ENCODE data around the gene OR6C70. TPM values are rescaled to one million over a fixed set of nuclear protein-coding genes. Genes with fewer than 3 reads are reported as not detected.
"Not testable (repeated sequence)": the region's sequence is repeated elsewhere in the genome, so short reads cannot be mapped to it uniquely, and the experiment has no call there.

Gene OR6C70
- total and polyA plus RNA-seq, 2 donors from 2014 or later, result not detected

DNA sequence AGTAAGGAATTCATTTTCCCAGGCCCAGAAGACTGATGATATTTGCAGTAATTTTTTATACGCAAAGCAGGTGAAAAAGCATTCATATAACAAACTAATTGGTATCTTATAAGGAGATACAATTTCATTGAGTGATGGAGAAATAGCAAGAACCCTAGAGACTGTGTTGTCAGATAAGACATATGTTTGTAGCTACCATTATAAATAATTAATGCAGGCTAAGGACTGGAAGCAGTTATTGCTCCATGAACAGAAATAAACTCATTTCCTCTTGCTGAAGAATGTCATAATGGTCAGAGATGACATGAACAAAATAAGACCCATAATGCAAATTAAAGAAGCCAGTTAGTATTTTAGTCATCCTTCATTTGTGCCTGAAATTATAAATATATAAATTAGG, 24.6 kb downstream of the OR6C70 start:
- Histone ChIP-seq H3K4me1 (ENCODE audit: control insufficient read depth in 2 of 3, insufficient read depth in 2 of 3, low read depth in 1 of 3, low read length in 3 of 3) (no peaks in the 10 kb centered on the region), H3K27me3 (ENCODE audit: control insufficient read depth, insufficient read depth, low read length) (no peaks in the 10 kb centered on the region), H3K36me3 (ENCODE audit: control insufficient read depth in 2 of 3, insufficient read depth in 3 of 3, low read length in 3 of 3) (no peaks in the 10 kb centered on the region), H3K4me3 (ENCODE audit: low read length in 3 of 3) (no peak overlapping the region), H3K9ac (ENCODE audit: low read length in 3 of 3) (no peak overlapping the region), H3K9me3 (ENCODE audit: control insufficient read depth in 2 of 3, insufficient read depth in 1 of 3, low read length in 3 of 3) (peaks cover 0 to 3% (median 0%) of the 10 kb centered on the region in 3 donors), H3K27ac (ENCODE audit: low read depth in 2 of 2, low read length in 2 of 2) (no peak overlapping the region)
- FAIRE-seq, result no peak
- TF ChIP-seq, protein P1, sequence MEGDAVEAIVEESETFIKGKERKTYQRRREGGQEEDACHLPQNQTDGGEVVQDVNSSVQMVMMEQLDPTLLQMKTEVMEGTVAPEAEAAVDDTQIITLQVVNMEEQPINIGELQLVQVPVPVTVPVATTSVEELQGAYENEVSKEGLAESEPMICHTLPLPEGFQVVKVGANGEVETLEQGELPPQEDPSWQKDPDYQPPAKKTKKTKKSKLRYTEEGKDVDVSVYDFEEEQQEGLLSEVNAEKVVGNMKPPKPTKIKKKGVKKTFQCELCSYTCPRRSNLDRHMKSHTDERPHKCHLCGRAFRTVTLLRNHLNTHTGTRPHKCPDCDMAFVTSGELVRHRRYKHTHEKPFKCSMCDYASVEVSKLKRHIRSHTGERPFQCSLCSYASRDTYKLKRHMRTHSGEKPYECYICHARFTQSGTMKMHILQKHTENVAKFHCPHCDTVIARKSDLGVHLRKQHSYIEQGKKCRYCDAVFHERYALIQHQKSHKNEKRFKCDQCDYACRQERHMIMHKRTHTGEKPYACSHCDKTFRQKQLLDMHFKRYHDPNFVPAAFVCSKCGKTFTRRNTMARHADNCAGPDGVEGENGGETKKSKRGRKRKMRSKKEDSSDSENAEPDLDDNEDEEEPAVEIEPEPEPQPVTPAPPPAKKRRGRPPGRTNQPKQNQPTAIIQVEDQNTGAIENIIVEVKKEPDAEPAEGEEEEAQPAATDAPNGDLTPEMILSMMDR (IDR thresholded peaks at IDR 0.05; ENCODE audit: borderline replicate concordance, extremely low read depth, insufficient read depth), result no peak
- DNase-seq, result no peak
- intact Hi-C loops (cut with DNase I), result no loop called here

DNA sequence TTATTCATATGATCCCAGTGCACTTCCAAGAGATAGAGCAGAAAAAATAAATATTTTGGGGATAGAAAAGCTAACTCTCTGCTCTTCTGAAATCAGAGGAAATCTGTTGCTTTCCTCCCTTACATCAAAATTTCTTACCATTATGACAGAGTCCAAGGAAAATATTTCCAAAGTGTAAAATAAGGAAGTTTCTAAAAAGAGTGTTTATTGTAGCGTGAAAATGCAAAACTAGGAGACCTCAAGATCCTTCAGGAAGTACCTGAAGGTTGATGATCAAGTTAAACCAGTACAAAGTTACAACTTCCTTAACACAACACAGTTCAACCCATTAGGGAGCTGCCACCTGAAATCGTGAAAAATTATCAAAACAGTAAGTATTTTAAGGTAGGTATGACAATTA, 26.2 kb downstream of the OR6C70 start, which contains the start of gene OR6C2:
Gene OR6C2, plus strand, starts transcription at position 301 of the 400 bp plus-strand sequence. CDS start 8,138 bp downstream, outside the sequence.
- no peak for DNase-seq
- intact Hi-C loops (cut with DNase I), result no loop called here

DNA sequence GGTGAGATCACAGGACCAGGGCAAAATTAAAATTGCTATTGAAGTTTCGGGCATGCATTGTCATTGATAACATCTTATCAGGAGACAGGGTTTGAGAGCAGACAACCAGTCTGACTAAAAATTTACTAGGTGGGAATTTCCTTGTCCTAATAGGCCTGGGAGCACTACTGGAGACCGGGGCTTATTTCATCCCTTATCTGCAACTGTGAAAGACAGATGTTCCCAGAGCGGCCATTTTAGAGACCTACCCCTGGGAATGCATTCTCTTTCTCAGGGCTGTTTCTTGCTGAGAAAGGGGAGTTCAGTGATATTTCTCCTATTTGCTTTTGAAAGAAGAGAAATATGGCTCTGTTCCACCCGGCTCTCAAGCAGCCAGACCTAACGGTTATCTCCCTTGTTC, 28.7 kb downstream of the OR6C70 start:
- intact Hi-C loops (cut with DNase I); H3K9ac ChIP-seq (ENCODE audit: low read length in 3 of 3); H3K27ac ChIP-seq (ENCODE audit: low read depth in 2 of 2, low read length in 2 of 2); H3K4me1 ChIP-seq (ENCODE audit: control insufficient read depth in 2 of 3, insufficient read depth in 2 of 3, low read depth in 1 of 3, low read length in 3 of 3); H3K27me3 ChIP-seq (ENCODE audit: control insufficient read depth, insufficient read depth, low read length); FAIRE-seq; H3K36me3 ChIP-seq (ENCODE audit: control insufficient read depth in 2 of 3, insufficient read depth in 3 of 3, low read length in 3 of 3); H3K4me3 ChIP-seq (ENCODE audit: low read length in 3 of 3); H3K9me3 ChIP-seq (ENCODE audit: control insufficient read depth in 2 of 3, insufficient read depth in 1 of 3, low read length in 3 of 3); DNase-seq: not testable (repeated sequence)

More for the DNA sequence above, 26.2 kb downstream of the OR6C70 start, which contains the start of gene OR6C2:
- H3K9me3 ChIP-seq (ENCODE audit: control insufficient read depth in 2 of 3, insufficient read depth in 1 of 3, low read length in 3 of 3), result peaks cover 0 to 5% (median 0%) of the 10 kb centered on the region in 3 donors
- no peaks in the 10 kb centered on the region for H3K4me1 ChIP-seq (ENCODE audit: control insufficient read depth in 2 of 3, insufficient read depth in 2 of 3, low read depth in 1 of 3, low read length in 3 of 3)
- FAIRE-seq, result no peak
- H3K36me3 ChIP-seq (ENCODE audit: control insufficient read depth in 2 of 3, insufficient read depth in 3 of 3, low read length in 3 of 3), result no peaks in the 10 kb centered on the region
- H3K9ac ChIP-seq (ENCODE audit: low read length in 3 of 3), result no peak within 1 kb of the TSS
- TF ChIP-seq, protein P1 (IDR thresholded peaks at IDR 0.05; ENCODE audit: borderline replicate concordance, extremely low read depth, insufficient read depth), result no peak
- no peak within 1 kb of the TSS for H3K27ac ChIP-seq (ENCODE audit: low read depth in 2 of 2, low read length in 2 of 2)
- H3K4me3 ChIP-seq (ENCODE audit: low read length in 3 of 3), result no peak within 1 kb of the TSS
- no peaks in the 10 kb centered on the region for H3K27me3 ChIP-seq (ENCODE audit: control insufficient read depth, insufficient read depth, low read length)

DNA sequence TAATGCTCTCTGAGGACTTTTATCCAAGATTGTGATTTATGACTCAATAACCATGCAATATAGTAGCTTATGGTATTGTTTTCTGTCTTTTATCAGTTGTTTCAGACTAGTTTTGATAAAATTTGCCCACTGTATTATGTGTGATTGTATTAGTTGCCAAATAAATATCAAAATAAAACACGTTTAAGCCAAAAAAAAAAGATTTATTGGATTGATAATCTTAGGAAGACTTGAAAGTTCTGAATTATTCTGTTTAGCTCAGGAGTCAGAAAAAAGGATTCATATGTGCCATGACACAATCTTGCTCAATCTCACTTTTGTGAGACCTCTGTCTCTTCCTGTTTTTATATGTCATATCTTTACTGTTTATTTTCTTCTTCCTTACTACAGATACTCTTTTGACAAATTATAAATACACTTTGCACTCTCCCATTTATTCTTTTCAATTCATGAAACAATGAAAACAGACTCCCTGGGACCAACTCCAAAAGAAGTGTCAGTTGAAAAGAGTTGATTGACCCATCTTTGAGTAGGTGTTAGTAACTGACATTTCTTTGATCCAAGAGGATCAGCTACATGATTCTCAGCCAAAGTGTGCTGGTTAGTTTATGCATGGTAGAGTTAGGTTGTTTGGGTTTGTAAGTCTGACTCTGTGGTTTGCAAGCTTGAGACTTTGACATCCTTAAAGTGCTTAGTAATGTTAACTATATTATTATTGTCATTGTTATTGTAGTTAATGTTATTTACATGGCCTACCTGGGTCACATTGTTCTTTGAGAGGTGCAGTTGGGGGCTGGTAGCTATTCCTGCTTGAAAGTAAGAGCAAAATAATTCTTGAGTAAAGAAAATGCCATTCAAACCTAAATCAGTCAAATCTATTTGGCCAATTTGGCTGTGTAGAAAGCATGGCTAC, 41.4 kb downstream of the OR6C70 start:
- H3K27me3 ChIP-seq (ENCODE audit: control insufficient read depth, insufficient read depth, low read length), result no peaks in the 10 kb centered on the region
- intact Hi-C loops (cut with DNase I), result no loop called here
- no peaks in the 10 kb centered on the region for H3K36me3 ChIP-seq (ENCODE audit: control insufficient read depth in 2 of 3, insufficient read depth in 3 of 3, low read length in 3 of 3)
- no peak for DNase-seq
- H3K4me3 ChIP-seq (ENCODE audit: low read length in 3 of 3), result no peak overlapping the region
- no peak for FAIRE-seq
- no peak overlapping the region for H3K27ac ChIP-seq (ENCODE audit: low read depth in 2 of 2, low read length in 2 of 2)
- TF ChIP-seq, protein P1 (IDR thresholded peaks at IDR 0.05; ENCODE audit: borderline replicate concordance, extremely low read depth, insufficient read depth), result no peak
- H3K4me1 ChIP-seq (ENCODE audit: control insufficient read depth in 2 of 3, insufficient read depth in 2 of 3, low read depth in 1 of 3, low read length in 3 of 3), result no peaks in the 10 kb centered on the region
- H3K9me3 ChIP-seq (ENCODE audit: control insufficient read depth in 2 of 3, insufficient read depth in 1 of 3, low read length in 3 of 3), result no peaks in the 10 kb centered on the region
- H3K9ac ChIP-seq (ENCODE audit: low read length in 3 of 3), result no peak overlapping the region
